Heart left ventricle (tissue), 16 donors: ENCODE data around the gene BARHL1. TPM values are rescaled to one million over a fixed set of nuclear protein-coding genes. Genes with fewer than 3 reads are reported as not detected.

Source experiments
- ATAC-seq, 4 donors: fragments of 200-7000 bp; cut with Tn5 transposase; one replicate each; pipeline ENCODE4 v1.9.1; 2020 to 2022; ENCODE audit warnings: moderate library complexity in 4 of 4, mild to moderate bottlenecking in 3 of 4, moderate number of reproducible peaks in 1 of 4
- DNase-seq, 5 donors: peaks; one replicate each; pipeline ENCODE4 v3.0.0-alpha.2; 2020
- H3K27ac ChIP-seq, 12 donors: fragments of 200-600 bp; sonication (generic) in 4 of 12; one replicate each; pipeline versions ENCODE4 v1.5.0 to v1.8.0; 2016 to 2022; ENCODE audit warnings: mild to moderate bottlenecking in 2 of 12
- H3K27me3 ChIP-seq, 9 donors: fragments of 200-600 bp; sonication (generic) in 2 of 9; one replicate each; pipeline versions ENCODE4 v1.5.1 to v1.8.0; 2016 to 2022; ENCODE audit warnings: mild to moderate bottlenecking in 3 of 9
- H3K36me3 ChIP-seq, 9 donors: fragments of 200-600 bp; sonication (generic) in 2 of 9; one replicate each; pipeline versions ENCODE4 v1.5.0 to v1.8.0; 2018 to 2022; ENCODE audit warnings: mild to moderate bottlenecking in 2 of 9
- H3K4me1 ChIP-seq, 12 donors: fragments of 200-600 bp; sonication (generic) in 4 of 12; one replicate each; pipeline versions ENCODE4 v1.5.0 to v1.8.0; 2016 to 2022; ENCODE audit warnings: mild to moderate bottlenecking in 3 of 12
- H3K4me3 ChIP-seq, 12 donors: fragments of 200-600 bp; sonication (generic) in 4 of 12; one replicate each; pipeline versions ENCODE4 v1.5.0 to v1.8.0; 2017 to 2022; ENCODE audit warnings: mild to moderate bottlenecking in 9 of 12, moderate library complexity in 4 of 12
- H3K9me3 ChIP-seq, 12 donors: fragments of 200-600 bp; sonication (generic) in 4 of 12; one replicate each; pipeline versions ENCODE4 v1.5.0 to v1.8.0; 2016 to 2022; ENCODE audit warnings: mild to moderate bottlenecking in 1 of 12
- CTCF ChIP-seq, 12 donors: fragments of 200-600 bp; sonication (generic) in 4 of 12; IDR thresholded peaks; one replicate each; pipeline versions ENCODE4 v1.5.0 to v1.8.0; 2018 to 2022; ENCODE audit warnings: antibody characterized with exemption in 12 of 12, mild to moderate bottlenecking in 5 of 12
- POLR2A ChIP-seq, 2 donors: fragments of 450-650 bp; IDR thresholded peaks; one replicate each; pipeline ENCODE4 v1.6.1; 2017; ENCODE audit warnings: antibody characterized with exemption in 2 of 2, mild to moderate bottlenecking in 2 of 2, moderate library complexity in 2 of 2
- WGBS, 4 donors: extraction: QIAGEN DNeasy Blood & Tissue Kit in 2 of 4; methylation state at CpG; one replicate each; pipeline versions ENCODE4 v1.1.5 to v1.1.7; 2013 to 2018; 5-methylcytosine and 5-hydroxymethylcytosine counted together
- intact Hi-C, 10 donors: fragments of 100-400 bp; cut with DNase I; formaldehyde crosslinking; loops; one replicate each; pipeline versions ENCODE4 v1.11.1 to v1.14.2; 2022
- polyA plus RNA-seq, 2 donors: library from polyadenylated mRNA; stranded (reverse); fragments of 200-250 nt; gene quantifications; one replicate each; pipeline ENCODE4 v1.2.3, GENCODE V29; 2013
- total RNA-seq, 9 donors: library from RNA; depleted of rRNA in 2 of 9; stranded (reverse); fragments of >200 nt in 2 of 9; fragmentation: NEBNext Ultra II Directional in 3 of 9; extraction: Animal tissue kit (Norgen Biotek cat#: 25700) in 3 of 9; gene quantifications; one replicate each; pipeline versions ENCODE4 v1.1.0 to v1.2.4, GENCODE V29; 2016 to 2023
- donor health status: ischemic (EF 13 %, LVEDD 7.1; RV severe dilation, severe dysfunction).
- donor health status: healthy with polysubstance abuse.
- donor health status: DM: no; HTN: yes; CAD: no.
- donor health status: DM: no; HTN: no; CAD: no.
- donor health status: ischemic (EF 25% LVEDD 6.9; RV normal size, moderate dysfunction).
- donor health status: ischemic (EF 25% LVEDD 5.7; RV mildly dilated, moderate dysfunction).
- donor health status: healthy.
- donor health status: DM: yes; HTN: yes; CAD: no.
- donor health status: ischemic (EF 35%, LVEDD 5.7; RV mildly dilated, moderate dysfunction).
- donor health status: nonischemic (EF 11% LVEDD 7.7; RV severe dilation, severe dysfunction).
- donor health status: DM: yes; HTN: yes; CAD: no.
- donor health status: PGD.
- donor health status: ischemic (EF 29% LVEDD 5.4; RV normal size, mild dysfunction).
- donor health status: nonischemic (EF 23%, LVEDD 6.1; RV moderate dilation, normal function).

The BARHL1 gene
- total and polyA plus RNA-seq, 11 donors: not detected

- TF ChIP-seq POLR2A (IDR thresholded peaks at IDR 0.05): no peak
- TF ChIP-seq CTCF (IDR thresholded peaks at IDR 0.05): no peak
- intact Hi-C loops: loop anchor here in 6 of 10 donors (2.0 to 10.0 kb wide), 4 partner anchors 70 to 228 kb away; partner anchors contain the start of gene CFAP77 (in 3 of the 6)
- H3K4me1 ChIP-seq: peaks cover 0 to 20% (median 5%) of the 10 kb centered on the region in 12 donors
Measured at GRCh38 chr9:132577119-132577518, 5.3 kb upstream of the BARHL1 start.

GRCh38 chr9:132578367-132578932, 4.0 kb upstream of the BARHL1 start:
- Histone ChIP-seq H3K36me3 (no peaks in the 10 kb centered on the region), H3K27ac (no peak overlapping the region), H3K9me3 (no peaks in the 10 kb centered on the region), H3K4me1 (peaks cover 0 to 23% (median 6%) of the 10 kb centered on the region in 12 donors), H3K4me3 (no peak overlapping the region), H3K27me3 (peaks cover 50 to 93% (median 58%) of the 10 kb centered on the region in 9 donors)
- TF ChIP-seq POLR2A (IDR thresholded peaks at IDR 0.05) (no peak), CTCF (IDR thresholded peaks at IDR 0.05) (no peak)
- DNase-seq: no peak
- 22 to 39% (median 30%) methylated on average over 5 to 7 of the region's 7 CpGs for WGBS, 4 donors
- no peak for ATAC-seq
- intact Hi-C loops: loop anchor here in 5 of 10 donors (5.0 to 10.0 kb wide), 3 partner anchors 71 to 226 kb away; partner anchors contain the start of gene CFAP77 (in 2 of the 5)

More at GRCh38 chr9:132577119-132577518, 5.3 kb upstream of the BARHL1 start:
- Histone ChIP-seq H3K27ac (no peak overlapping the region), H3K27me3 (peaks cover 37 to 81% (median 47%) of the 10 kb centered on the region in 9 donors), H3K9me3 (no peaks in the 10 kb centered on the region), H3K4me3 (no peak overlapping the region), H3K36me3 (no peaks in the 10 kb centered on the region)
- ATAC-seq: no peak
- DNase-seq: no peak

- no peak for TF ChIP-seq CTCF (IDR thresholded peaks at IDR 0.05)
- TF ChIP-seq POLR2A (IDR thresholded peaks at IDR 0.05): no peak
- WGBS, 4 donors: 6 to 13% (median 8%) methylated on average over 15 of the region's 15 CpGs
- no peak overlapping the region for H3K4me3 ChIP-seq
- peaks cover 50 to 96% (median 68%) of the 10 kb centered on the region in 9 donors for H3K27me3 ChIP-seq
- H3K9me3 ChIP-seq: no peaks in the 10 kb centered on the region
- DNase-seq (no peak), ATAC-seq (no peak)
- intact Hi-C loops: loop anchor here in 5 of 10 donors (5.0 to 10.0 kb wide), 3 partner anchors 72 to 225 kb away; partner anchors contain the start of gene CFAP77 (in 2 of the 5)
- H3K27ac ChIP-seq: no peak overlapping the region
- H3K36me3 ChIP-seq: no peaks in the 10 kb centered on the region
- H3K4me1 ChIP-seq: peaks cover 0 to 23% (median 6%) of the 10 kb centered on the region in 12 donors
Measured at GRCh38 chr9:132579427-132579798, 3.0 kb upstream of the BARHL1 start.

- no peak for ATAC-seq
- H3K27me3 ChIP-seq: peaks cover 73 to 100% (median 99%) of the 10 kb centered on the region in 9 donors
- TF ChIP-seq CTCF (IDR thresholded peaks at IDR 0.05): no peak
- TF ChIP-seq POLR2A (IDR thresholded peaks at IDR 0.05): no peak
- peaks cover 0 to 32% (median 5%) of the 10 kb centered on the region in 12 donors for H3K4me1 ChIP-seq
- 8 to 11% (median 9%) methylated on average over 19 to 37 of the region's 37 CpGs for WGBS, 4 donors
- no peak overlapping the region for H3K27ac ChIP-seq
- H3K9me3 ChIP-seq: no peaks in the 10 kb centered on the region
- intact Hi-C loops: no loop called here
- DNase-seq: no peak
- no peak overlapping the region for H3K4me3 ChIP-seq
- no peaks in the 10 kb centered on the region for H3K36me3 ChIP-seq
Measured at GRCh38 chr9:132582786-132583583, 579 bp downstream of the BARHL1 start.
